Heart left ventricle (tissue), 16 donors: ENCODE measurements around the gene CC2D2B. TPM values are rescaled to one million over a fixed set of nuclear protein-coding genes. Genes with fewer than 3 reads are reported as not detected.

Experiments used
- ATAC-seq, 4 donors: fragments of 200-7000 bp; cut with Tn5 transposase; one replicate each; pipeline ENCODE4 v1.9.1; 2020 to 2022; ENCODE audit warnings: moderate library complexity in 4 of 4, mild to moderate bottlenecking in 3 of 4, moderate number of reproducible peaks in 1 of 4
- DNase-seq, 5 donors: peaks; one replicate each; pipeline ENCODE4 v3.0.0-alpha.2; 2020
- H3K27ac ChIP-seq, 12 donors: fragments of 200-600 bp; sonication (generic) in 4 of 12; one replicate each; pipeline versions ENCODE4 v1.5.0 to v1.8.0; 2016 to 2022; ENCODE audit warnings: mild to moderate bottlenecking in 2 of 12
- H3K27me3 ChIP-seq, 9 donors: fragments of 200-600 bp; sonication (generic) in 2 of 9; one replicate each; pipeline versions ENCODE4 v1.5.1 to v1.8.0; 2016 to 2022; ENCODE audit warnings: mild to moderate bottlenecking in 3 of 9
- H3K36me3 ChIP-seq, 9 donors: fragments of 200-600 bp; sonication (generic) in 2 of 9; one replicate each; pipeline versions ENCODE4 v1.5.0 to v1.8.0; 2018 to 2022; ENCODE audit warnings: mild to moderate bottlenecking in 2 of 9
- H3K4me1 ChIP-seq, 12 donors: fragments of 200-600 bp; sonication (generic) in 4 of 12; one replicate each; pipeline versions ENCODE4 v1.5.0 to v1.8.0; 2016 to 2022; ENCODE audit warnings: mild to moderate bottlenecking in 3 of 12
- H3K4me3 ChIP-seq, 12 donors: fragments of 200-600 bp; sonication (generic) in 4 of 12; one replicate each; pipeline versions ENCODE4 v1.5.0 to v1.8.0; 2017 to 2022; ENCODE audit warnings: mild to moderate bottlenecking in 9 of 12, moderate library complexity in 4 of 12
- H3K9me3 ChIP-seq, 12 donors: fragments of 200-600 bp; sonication (generic) in 4 of 12; one replicate each; pipeline versions ENCODE4 v1.5.0 to v1.8.0; 2016 to 2022; ENCODE audit warnings: mild to moderate bottlenecking in 1 of 12
- POLR2A ChIP-seq, 2 donors: fragments of 450-650 bp; IDR thresholded peaks; one replicate each; pipeline ENCODE4 v1.6.1; 2017; ENCODE audit warnings: antibody characterized with exemption in 2 of 2, mild to moderate bottlenecking in 2 of 2, moderate library complexity in 2 of 2
- WGBS, 4 donors: extraction: QIAGEN DNeasy Blood & Tissue Kit in 2 of 4; methylation state at CpG; one replicate each; pipeline versions ENCODE4 v1.1.5 to v1.1.7; 2013 to 2018; 5-methylcytosine and 5-hydroxymethylcytosine counted together
- intact Hi-C, 10 donors: fragments of 100-400 bp; cut with DNase I; formaldehyde crosslinking; loops; one replicate each; pipeline versions ENCODE4 v1.11.1 to v1.14.2; 2022
- polyA plus RNA-seq, 2 donors: library from polyadenylated mRNA; stranded (reverse); fragments of 200-250 nt; gene quantifications; one replicate each; pipeline ENCODE4 v1.2.3, GENCODE V29; 2013
- total RNA-seq, 9 donors: library from RNA; depleted of rRNA in 2 of 9; stranded (reverse); fragments of >200 nt in 2 of 9; fragmentation: NEBNext Ultra II Directional in 3 of 9; extraction: Animal tissue kit (Norgen Biotek cat#: 25700) in 3 of 9; gene quantifications; one replicate each; pipeline versions ENCODE4 v1.1.0 to v1.2.4, GENCODE V29; 2016 to 2023
- TF ChIP-seq, protein P1 (sequence below), 12 donors: fragments of 200-600 bp; sonication (generic) in 4 of 12; IDR thresholded peaks; one replicate each; pipeline versions ENCODE4 v1.5.0 to v1.8.0; 2018 to 2022; ENCODE audit warnings: antibody characterized with exemption in 12 of 12, mild to moderate bottlenecking in 5 of 12
- donor health status: ischemic (EF 13 %, LVEDD 7.1; RV severe dilation, severe dysfunction).
- donor health status: healthy with polysubstance abuse.
- donor health status: DM: no; HTN: yes; CAD: no.
- donor health status: DM: no; HTN: no; CAD: no.
- donor health status: ischemic (EF 25% LVEDD 6.9; RV normal size, moderate dysfunction).
- donor health status: ischemic (EF 25% LVEDD 5.7; RV mildly dilated, moderate dysfunction).
- donor health status: healthy.
- donor health status: DM: yes; HTN: yes; CAD: no.
- donor health status: ischemic (EF 35%, LVEDD 5.7; RV mildly dilated, moderate dysfunction).
- donor health status: nonischemic (EF 11% LVEDD 7.7; RV severe dilation, severe dysfunction).
- donor health status: DM: yes; HTN: yes; CAD: no.
- donor health status: PGD.
- donor health status: ischemic (EF 29% LVEDD 5.4; RV normal size, mild dysfunction).
- donor health status: nonischemic (EF 23%, LVEDD 6.1; RV moderate dilation, normal function).

Gene CC2D2B
- total and polyA plus RNA-seq, 11 donors: 0.15 to 1.5 (median 0.58) TPM

DNA sequence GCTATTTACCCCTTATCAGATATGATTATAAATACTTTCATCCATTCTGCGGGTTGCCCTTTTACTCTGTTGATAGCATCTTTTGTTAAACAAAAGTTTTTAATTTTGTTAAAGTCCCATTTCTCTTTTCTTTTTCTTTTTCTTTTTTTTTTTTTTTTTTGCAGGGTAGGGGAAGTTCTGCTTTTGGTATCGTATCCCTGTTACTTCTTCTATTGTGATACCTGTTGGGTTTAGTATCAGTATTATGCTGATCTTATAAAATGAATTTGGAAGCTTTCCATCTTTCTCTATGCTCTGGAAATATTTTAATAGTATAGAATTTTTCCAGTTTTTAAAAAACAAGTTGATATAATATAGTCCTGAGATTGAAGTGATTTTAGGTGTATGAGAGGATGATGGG lies 141.6 kb downstream of the CC2D2B start:
- peaks cover 0 to 35% (median 11%) of the 10 kb centered on the region in 9 donors for H3K36me3 ChIP-seq
- WGBS, 4 donors: 86 to 90% (median 89%) methylated on average over 2 of the region's 2 CpGs

DNA sequence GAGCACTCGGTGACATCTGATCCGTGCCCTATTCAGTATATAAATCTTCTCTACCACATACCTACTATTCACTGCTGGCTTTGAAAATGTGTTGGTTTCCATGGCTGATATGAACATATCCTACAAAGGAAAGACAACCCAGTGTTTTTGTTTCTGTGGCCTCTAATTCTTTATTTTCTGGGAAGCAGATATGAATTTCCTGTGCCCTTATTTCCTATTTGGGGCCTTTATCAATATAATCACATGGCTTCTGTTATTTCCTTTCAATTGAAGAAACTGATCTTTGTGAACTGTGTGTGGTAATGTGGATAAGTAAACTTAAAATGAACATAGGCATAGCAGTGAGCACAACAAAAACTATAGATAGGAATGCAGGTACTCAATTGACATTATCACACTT lies 146.2 kb downstream of the CC2D2B start:
- no peak for TF ChIP-seq POLR2A (IDR thresholded peaks at IDR 0.05)
- TF ChIP-seq, protein P1, sequence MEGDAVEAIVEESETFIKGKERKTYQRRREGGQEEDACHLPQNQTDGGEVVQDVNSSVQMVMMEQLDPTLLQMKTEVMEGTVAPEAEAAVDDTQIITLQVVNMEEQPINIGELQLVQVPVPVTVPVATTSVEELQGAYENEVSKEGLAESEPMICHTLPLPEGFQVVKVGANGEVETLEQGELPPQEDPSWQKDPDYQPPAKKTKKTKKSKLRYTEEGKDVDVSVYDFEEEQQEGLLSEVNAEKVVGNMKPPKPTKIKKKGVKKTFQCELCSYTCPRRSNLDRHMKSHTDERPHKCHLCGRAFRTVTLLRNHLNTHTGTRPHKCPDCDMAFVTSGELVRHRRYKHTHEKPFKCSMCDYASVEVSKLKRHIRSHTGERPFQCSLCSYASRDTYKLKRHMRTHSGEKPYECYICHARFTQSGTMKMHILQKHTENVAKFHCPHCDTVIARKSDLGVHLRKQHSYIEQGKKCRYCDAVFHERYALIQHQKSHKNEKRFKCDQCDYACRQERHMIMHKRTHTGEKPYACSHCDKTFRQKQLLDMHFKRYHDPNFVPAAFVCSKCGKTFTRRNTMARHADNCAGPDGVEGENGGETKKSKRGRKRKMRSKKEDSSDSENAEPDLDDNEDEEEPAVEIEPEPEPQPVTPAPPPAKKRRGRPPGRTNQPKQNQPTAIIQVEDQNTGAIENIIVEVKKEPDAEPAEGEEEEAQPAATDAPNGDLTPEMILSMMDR (IDR thresholded peaks at IDR 0.05): no peak
- Histone ChIP-seq H3K9me3 (no peaks in the 10 kb centered on the region), H3K27me3 (no peaks in the 10 kb centered on the region), H3K4me1 (peaks cover 0 to 6% (median 0%) of the 10 kb centered on the region in 12 donors), H3K27ac (no peak overlapping the region), H3K4me3 (no peak overlapping the region), H3K36me3 (peaks cover 0 to 49% (median 33%) of the 10 kb centered on the region in 9 donors)
- 85 to 97% (median 90%) methylated on average over 2 of the region's 2 CpGs for WGBS, 4 donors
- ATAC-seq: no peak
- intact Hi-C loops: no loop called here
- no peak for DNase-seq

More for the DNA sequence above, 141.6 kb downstream of the CC2D2B start:
- DNase-seq: no peak
- Histone ChIP-seq H3K27ac (no peak overlapping the region), H3K27me3 (no peaks in the 10 kb centered on the region), H3K4me3 (no peak overlapping the region), H3K9me3 (no peaks in the 10 kb centered on the region), H3K4me1 (peaks cover 0 to 15% (median 8%) of the 10 kb centered on the region in 12 donors)
- ATAC-seq: no peak
- intact Hi-C loops: loop anchor here in 2 of 10 donors (5.0 to 10.0 kb wide), 2 partner anchors 38 to 355 kb away; partner anchors contain the start of gene TCTN3 (in 1 of the 2)
- TF ChIP-seq POLR2A (IDR thresholded peaks at IDR 0.05): no peak
- TF ChIP-seq, protein P1 (IDR thresholded peaks at IDR 0.05): no peak

DNA sequence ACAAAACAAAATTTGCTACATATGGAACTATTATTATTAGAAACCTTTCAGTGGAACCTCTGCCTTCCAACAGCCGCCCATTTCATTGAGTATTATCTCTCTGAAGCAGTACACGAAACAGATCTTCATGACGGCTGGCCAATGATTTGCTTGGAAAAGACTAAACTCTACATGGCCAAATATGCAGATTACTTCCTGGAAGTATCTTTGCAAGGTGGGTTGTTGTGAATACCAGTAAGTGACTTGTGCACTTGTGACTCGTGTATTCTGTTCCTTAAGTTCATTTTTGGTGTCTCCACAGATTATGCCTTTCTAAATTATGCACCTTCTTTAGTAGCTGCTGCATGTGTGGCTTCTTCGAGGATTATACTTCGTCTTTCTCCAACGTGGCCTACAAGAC lies 149.0 kb downstream of the CC2D2B start:
- TF ChIP-seq, protein P1 (IDR thresholded peaks at IDR 0.05): no peak
- TF ChIP-seq POLR2A (IDR thresholded peaks at IDR 0.05): no peak
- no peaks in the 10 kb centered on the region for H3K9me3 ChIP-seq
- WGBS, 4 donors: 93 to 97% (median 95%) methylated on average over 7 of the region's 7 CpGs
- H3K36me3 ChIP-seq: peaks cover 0 to 55% (median 42%) of the 10 kb centered on the region in 9 donors
- H3K27me3 ChIP-seq: no peaks in the 10 kb centered on the region
- no peak overlapping the region for H3K4me3 ChIP-seq
- intact Hi-C loops: no loop called here
- H3K4me1 ChIP-seq: peaks cover 0 to 6% (median 0%) of the 10 kb centered on the region in 12 donors
- DNase-seq (no peak), ATAC-seq (no peak)
- H3K27ac ChIP-seq: no peak overlapping the region

DNA sequence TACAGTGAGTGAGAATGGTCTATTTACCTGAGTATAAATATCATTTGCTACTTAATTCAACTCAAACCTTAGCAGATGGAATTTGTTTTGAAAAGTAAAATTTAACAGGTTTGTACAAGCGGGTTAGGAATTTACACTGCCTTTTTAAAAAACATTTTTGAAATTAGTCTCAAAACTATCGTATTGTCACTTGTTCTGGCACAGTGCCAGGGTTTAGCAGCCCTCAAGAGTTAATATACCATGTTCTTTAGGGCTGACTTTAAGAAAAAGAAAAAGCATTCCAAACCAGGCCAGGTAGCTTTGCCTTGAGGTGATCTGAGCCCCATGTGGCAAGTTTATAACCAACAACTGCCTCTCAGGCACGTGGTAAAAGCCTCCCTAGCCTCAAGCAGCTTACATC lies 153.5 kb downstream of the CC2D2B start:
- Histone ChIP-seq H3K4me1 (no peaks in the 10 kb centered on the region), H3K4me3 (no peak overlapping the region), H3K27ac (no peak overlapping the region), H3K9me3 (no peaks in the 10 kb centered on the region), H3K27me3 (no peaks in the 10 kb centered on the region), H3K36me3 (peaks cover 0 to 61% (median 44%) of the 10 kb centered on the region in 9 donors)
- DNase-seq (no peak), ATAC-seq (no peak)
- TF ChIP-seq POLR2A (IDR thresholded peaks at IDR 0.05): no peak
- TF ChIP-seq, protein P1 (IDR thresholded peaks at IDR 0.05): no peak
- intact Hi-C loops: no loop called here
- 94 to 97% (median 95%) methylated on average over 3 of the region's 3 CpGs for WGBS, 4 donors
